COLO829 (cell line): ENCODE results near the gene SIN3A.
A peak's percentile ranks its signal among the peaks of the same experiment; 100 is the strongest.
"Not testable (repeated sequence)": the region's sequence is repeated elsewhere in the genome, so short reads cannot be mapped to it uniquely, and the experiment has no call there.

Experiments used
- DNase-seq: peaks from one replicate; pipeline ENCODE4 v3.0.0; 2012; ENCODE audit warnings: low spot score

The SIN3A gene

GRCh38 chr15:75450307-75451201 lies 936 bp downstream of the SIN3A start:
- peak; percentile 52 for DNase-seq

GRCh38 chr15:75449585-75450306 lies 1.7 kb downstream of the SIN3A start:
- no peak for DNase-seq

GRCh38 chr15:75448171-75448570 lies 3.3 kb downstream of the SIN3A start:
- DNase-seq: not testable (repeated sequence)

- no peak for DNase-seq
Observed at GRCh38 chr15:75446151-75446550, 5.3 kb downstream of the SIN3A start.

- DNase-seq: not testable (repeated sequence)
Observed at GRCh38 chr15:75445324-75445723, 6.2 kb downstream of the SIN3A start.

- not testable (repeated sequence) for DNase-seq
Observed at GRCh38 chr15:75443972-75444453, 7.5 kb downstream of the SIN3A start.

- DNase-seq: no peak
Observed at GRCh38 chr15:75437721-75438120, 13.8 kb downstream of the SIN3A start.

GRCh38 chr15:75436881-75437280 lies 14.6 kb downstream of the SIN3A start:
- DNase-seq: no peak

- DNase-seq: no peak
Observed at GRCh38 chr15:75431682-75432081, 19.8 kb downstream of the SIN3A start.

- no peak for DNase-seq
Observed at GRCh38 chr15:75431270-75431669, 20.2 kb downstream of the SIN3A start.

- DNase-seq: no peak
Observed at GRCh38 chr15:75430259-75430658, 21.2 kb downstream of the SIN3A start.

- no peak for DNase-seq
Observed at GRCh38 chr15:75428152-75428551, 23.3 kb downstream of the SIN3A start.

- no peak for DNase-seq
Observed at GRCh38 chr15:75425966-75426500, 25.5 kb downstream of the SIN3A start.

- DNase-seq: no peak
Observed at GRCh38 chr15:75422554-75422953, 28.9 kb downstream of the SIN3A start.

GRCh38 chr15:75420698-75421097 lies 30.8 kb downstream of the SIN3A start:
- no peak for DNase-seq

GRCh38 chr15:75416584-75416983 lies 34.9 kb downstream of the SIN3A start:
- DNase-seq: no peak

- DNase-seq: no peak
Observed at GRCh38 chr15:75410196-75410595, 41.3 kb downstream of the SIN3A start.

- no peak for DNase-seq
Observed at GRCh38 chr15:75407083-75407482, 44.4 kb downstream of the SIN3A start.

GRCh38 chr15:75403892-75404291 lies 47.6 kb downstream of the SIN3A start:
- no peak for DNase-seq

- no peak for DNase-seq
Observed at GRCh38 chr15:75397494-75397893, 54.0 kb downstream of the SIN3A start.

GRCh38 chr15:75389791-75390382 lies 61.6 kb downstream of the SIN3A start:
- no peak for DNase-seq

- DNase-seq: not testable (repeated sequence)
Observed at GRCh38 chr15:75383986-75384385, 67.5 kb downstream of the SIN3A start.
